Endothelial cell of umbilical vein (primary cell): ENCODE measurements around the gene ZBTB40. TPM values are rescaled to one million over a fixed set of nuclear protein-coding genes. Genes with fewer than 3 reads are reported as not detected.

ENCODE experiments used
- BruUV-seq: library from RNA; stranded (reverse); fragments of 400-500 nt; replicated peaks from 2 replicates; lab custom pipeline; 2021; lab: Mats Ljungman, UMichigan
- CTCF ChIA-PET: fragments of 300-600, 350-600 bp; sonication (Branson Sonifier 250); formaldehyde crosslinking; loops from one replicate; lab custom pipeline; 2021; ENCODE audit warnings: antibody characterized with exemption, inconsistent platforms; lab: Charles Lee
- POLR2A ChIA-PET: fragments of 300-600, 350-600 bp; sonication (Branson Sonifier 250); formaldehyde crosslinking; loops from one replicate; lab custom pipeline; 2021; ENCODE audit warnings: antibody characterized with exemption, inconsistent platforms; lab: Charles Lee
- DNase-seq: peaks from one replicate; pipeline ENCODE4 v3.0.0-alpha.2; 2011; ENCODE audit warnings: low read depth, low spot score
- FAIRE-seq: peaks from 2 replicates; lab custom pipeline; 2011; peaks lifted over from hg19 to GRCh38; lab: Jason Lieb, UNC
- H2AFZ ChIP-seq: 2 replicates; pipeline ENCODE4 v1.6.0; 2012; ENCODE audit warnings: low read depth, low read length, control low read depth, inconsistent platforms
- H3K27ac ChIP-seq: 2 replicates; pipeline ENCODE4 v1.5.1; 2011; ENCODE audit warnings: low read depth, mild to moderate bottlenecking, control low read depth, low read length, moderate library complexity; ENCODE audit not compliant: insufficient read depth
- H3K27me3 ChIP-seq, 2 experiments: 2 replicates each; pipeline versions ENCODE4 v1.6.0 to v1.6.1; 2011; ENCODE audit warnings: low read length in 2 of 2, mixed read lengths in 1 of 2; ENCODE audit not compliant: control insufficient read depth in 2 of 2, insufficient read depth in 2 of 2
- H3K36me3 ChIP-seq, 2 experiments: 2 replicates in 1 of 2; 3 replicates in 1 of 2; pipeline ENCODE4 v1.5.1; 2011; ENCODE audit warnings: low read length in 2 of 2, mild to moderate bottlenecking in 1 of 2, moderate library complexity in 1 of 2; ENCODE audit not compliant: control insufficient read depth in 2 of 2, insufficient read depth in 2 of 2; ENCODE audit errors: extremely low read depth in 1 of 2
- H3K4me1 ChIP-seq: 3 replicates; pipeline ENCODE4 v1.5.1; 2011; ENCODE audit warnings: mild to moderate bottlenecking, low read length; ENCODE audit not compliant: control insufficient read depth, insufficient read depth; ENCODE audit errors: extremely low read depth
- H3K4me2 ChIP-seq: 2 replicates; pipeline ENCODE4 v1.6.1; 2011; ENCODE audit warnings: low read length, control low read depth, mixed read lengths; ENCODE audit not compliant: insufficient read depth
- H3K4me3 ChIP-seq, 3 experiments: fragments of 200-600 bp in 1 of 3; sonication (generic), shearing (Covaris generic) in 1 of 3; replicated peaks in 1 of 3; 2 replicates each; pipeline ENCODE4 v1.5.1; 2011 to 2016; ENCODE audit warnings: control low read depth in 3 of 3, low read length in 3 of 3, mild to moderate bottlenecking in 2 of 3, inconsistent platforms in 1 of 3, low read depth in 1 of 3, moderate library complexity in 1 of 3; ENCODE audit not compliant: insufficient read depth in 1 of 3
- H3K79me2 ChIP-seq: 2 replicates; pipeline ENCODE4 v1.6.0; 2012; ENCODE audit warnings: low read length, inconsistent platforms; ENCODE audit not compliant: control insufficient read depth, insufficient read depth
- H3K9ac ChIP-seq: replicated peaks from 2 replicates; pipeline ENCODE3; 2011; ENCODE audit warnings: low read length, control low read depth; ENCODE audit not compliant: insufficient read depth; ENCODE audit errors: extremely low read depth
- H3K9me1 ChIP-seq: replicated peaks from 3 replicates; pipeline ENCODE4 v1.6.0; 2011; ENCODE audit warnings: mild to moderate bottlenecking, low read length; ENCODE audit not compliant: control insufficient read depth, insufficient read depth; ENCODE audit errors: extremely low read depth
- H3K9me3 ChIP-seq: replicated peaks from 2 replicates; pipeline ENCODE4 v1.5.1; 2012; ENCODE audit warnings: low read length, inconsistent platforms; ENCODE audit not compliant: control insufficient read depth, insufficient read depth
- H4K20me1 ChIP-seq: replicated peaks from 2 replicates; pipeline ENCODE3; 2011; ENCODE audit warnings: mild to moderate bottlenecking, low read length; ENCODE audit not compliant: control insufficient read depth, insufficient read depth; ENCODE audit errors: extremely low read depth
- CTCF ChIP-seq, 2 donors: IDR thresholded peaks; 1 replicate in 1 of 2; 2 replicates in 1 of 2; pipeline ENCODE4 v1.5.1; 2011; ENCODE audit warnings: low read length in 2 of 2, mild to moderate bottlenecking in 2 of 2, moderate library complexity in 2 of 2, control low read depth in 1 of 2, inconsistent platforms in 1 of 2, low read depth in 1 of 2; ENCODE audit not compliant: insufficient read depth in 1 of 2; ENCODE audit errors: extremely low read depth in 1 of 2
- EZH2 ChIP-seq: IDR thresholded peaks from 2 replicates; pipeline ENCODE4 v1.6.1; 2012; ENCODE audit warnings: borderline replicate concordance, low read depth, mild to moderate bottlenecking, moderate library complexity, low read length, inconsistent platforms; ENCODE audit not compliant: severe bottlenecking
- FOS ChIP-seq: IDR thresholded peaks from 2 replicates; pipeline ENCODE4 v1.6.1; 2011; ENCODE audit warnings: mild to moderate bottlenecking, low read length, moderate library complexity, borderline replicate concordance; ENCODE audit not compliant: insufficient read depth
- GATA2 ChIP-seq: IDR thresholded peaks from 2 replicates; pipeline ENCODE4 v1.7.0; 2011; ENCODE audit warnings: low read depth, mild to moderate bottlenecking, moderate library complexity, mixed read lengths, low read length; ENCODE audit not compliant: insufficient read length, insufficient read depth
- JUN ChIP-seq: IDR thresholded peaks from 2 replicates; pipeline ENCODE4 v1.6.1; 2011; ENCODE audit warnings: borderline replicate concordance, low read depth; ENCODE audit not compliant: insufficient read length, insufficient read depth
- MAX ChIP-seq: IDR thresholded peaks from 2 replicates; pipeline ENCODE4 v1.6.1; 2011; ENCODE audit not compliant: insufficient read depth, insufficient read length
- MYC ChIP-seq: IDR thresholded peaks from one replicate; pipeline ENCODE4 v1.6.1; 2011; ENCODE audit warnings: mild to moderate bottlenecking, low read depth, low read length
- POLR2A ChIP-seq: IDR thresholded peaks from 2 replicates; pipeline ENCODE4 v1.6.1; 2012; ENCODE audit warnings: low read depth, mild to moderate bottlenecking, control low read depth, low read length
- POLR2AphosphoS5 ChIP-seq: IDR thresholded peaks from 2 replicates; pipeline ENCODE4 v1.6.1; 2012; ENCODE audit warnings: low read depth, mild to moderate bottlenecking, control low read depth, low read length, moderate library complexity; ENCODE audit not compliant: insufficient read depth
- dilution Hi-C: fragments of 300-500 bp; cut with MboI; formaldehyde crosslinking; loops from one replicate; pipeline ENCODE4 v1.15.0; 2019; ENCODE audit warnings: low sequenced_read_pairs; ENCODE audit not compliant: extremely low pct_ligation_motif_present
- intact Hi-C: fragments of 100-400 bp; cut with micrococcal nuclease; formaldehyde crosslinking; loops from one replicate; pipeline ENCODE4 v1.10.0; 2022
- polyA plus RNA-seq, 4 experiments: library from polyadenylated mRNA; depleted of rRNA in 3 of 4; stranded (reverse) in 3 of 4; unstranded in 1 of 4; fragments of >200 nt; gene quantifications; 2 replicates each; pipeline versions ENCODE4 v1.2.1 to v1.2.3, GENCODE V29; 2011 to 2012; ENCODE audit warnings: missing spikeins in 1 of 4
- total RNA-seq: library from RNA; stranded (reverse); gene quantifications from 2 replicates; pipeline ENCODE4 v1.2.3, GENCODE V29; 2021

Gene ZBTB40
- total and polyA plus RNA-seq, 2 donors (not counting 3 experiments of a cell fraction or from before 2014, with no cell fraction given) = 12.3 to 21.3 TPM

GRCh38 chr1:22520871-22521270 is 69.2 kb downstream of the ZBTB40 start:
- no peak overlapping the region for H3K9ac ChIP-seq
- peaks cover 13 to 42% of the 10 kb centered on the region in 2 experiments for H3K36me3 ChIP-seq
- no peaks in the 10 kb centered on the region for H3K27me3 ChIP-seq
- no TSS peak for BruUV-seq
- H3K4me1 ChIP-seq = no peaks in the 10 kb centered on the region
- no peak overlapping the region for H3K4me3 ChIP-seq
- intact Hi-C loops = no loop called here
- FAIRE-seq (no peak), DNase-seq (no peak)
- H3K4me2 ChIP-seq = no peak overlapping the region
- no peak overlapping the region for H2AFZ ChIP-seq
- no peak overlapping the region for H3K27ac ChIP-seq
- no peaks in the 10 kb centered on the region for H3K9me1 ChIP-seq
- H3K9me3 ChIP-seq = no peaks in the 10 kb centered on the region
- CTCF ChIA-PET = no interaction called here
- dilution Hi-C loops = no loop called here
- no peak for TF ChIP-seq POLR2AphosphoS5
- TF ChIP-seq EZH2 = no peak
- no peak for TF ChIP-seq MAX
- TF ChIP-seq GATA2 = no peak
- TF ChIP-seq JUN = no peak
- no peak for TF ChIP-seq POLR2A
- TF ChIP-seq FOS = no peak
- POLR2A ChIA-PET = no interaction called here
- H4K20me1 ChIP-seq = no peaks in the 10 kb centered on the region
- no peaks in the 10 kb centered on the region for H3K79me2 ChIP-seq

GRCh38 chr1:22521692-22522091 is 70.0 kb downstream of the ZBTB40 start:
- POLR2A ChIA-PET = no interaction called here
- peaks cover 11 to 43% of the 10 kb centered on the region in 2 experiments for H3K36me3 ChIP-seq
- H3K9ac ChIP-seq = no peak overlapping the region
- CTCF ChIA-PET = no interaction called here
- no peaks in the 10 kb centered on the region for H4K20me1 ChIP-seq
- H3K9me1 ChIP-seq = no peaks in the 10 kb centered on the region
- BruUV-seq = no TSS peak
- no peaks in the 10 kb centered on the region for H3K4me1 ChIP-seq
- DNase-seq (no peak), FAIRE-seq (no peak)
- no peak overlapping the region for H3K27ac ChIP-seq
- no peaks in the 10 kb centered on the region for H3K9me3 ChIP-seq
- H2AFZ ChIP-seq = no peak overlapping the region
- no peak overlapping the region for H3K4me3 ChIP-seq
- dilution Hi-C loops (no loop called here), intact Hi-C loops (no loop called here)
- H3K79me2 ChIP-seq = no peaks in the 10 kb centered on the region
- H3K4me2 ChIP-seq = no peak overlapping the region
- H3K27me3 ChIP-seq = no peaks in the 10 kb centered on the region
- no peak for TF ChIP-seq POLR2A
- no peak for TF ChIP-seq MAX
- no peak for TF ChIP-seq FOS
- TF ChIP-seq CTCF (IDR thresholded peaks at IDR 0.05; ENCODE audit: extremely low read depth in 1 of 2, insufficient read depth in 1 of 2, low read depth in 1 of 2, low read length in 2 of 2) = no peak
- no peak for TF ChIP-seq POLR2AphosphoS5
- TF ChIP-seq MYC = no peak
- no peak for TF ChIP-seq JUN
- TF ChIP-seq EZH2 = no peak
- no peak for TF ChIP-seq GATA2
